Panc1 (cell line): ENCODE measurements around the gene MAP1S. TPM values are rescaled to one million over a fixed set of nuclear protein-coding genes. Genes with fewer than 3 reads are reported as not detected.

Experiments
- ATAC-seq: fragments of 200-7000 bp; cut with Tn5 transposase; 2 replicates; pipeline ENCODE4 v1.9.1; 2020; ENCODE audit warnings: mild to moderate bottlenecking, moderate library complexity
- BruUV-seq: library from RNA; stranded (reverse); fragments of 400-500 nt; replicated peaks from 2 replicates; lab custom pipeline; 2021; lab: Mats Ljungman, UMichigan
- CTCF ChIA-PET: fragments of 300-600 bp; sonication (Branson Sonifier 250); formaldehyde crosslinking; loops from one replicate; lab custom pipeline; 2022; ENCODE audit warnings: antibody characterized with exemption; lab: Charles Lee
- POLR2A ChIA-PET: fragments of 300-600 bp; sonication (Branson Sonifier 250); formaldehyde crosslinking; loops from one replicate; lab custom pipeline; 2022; ENCODE audit warnings: antibody characterized with exemption; lab: Charles Lee
- DNase-seq: peaks from one replicate; pipeline ENCODE4 v3.0.0-alpha.2; 2010; ENCODE audit warnings: low read depth, low spot score
- H3K27ac ChIP-seq: 2 replicates; pipeline ENCODE4 v1.5.1; 2011; ENCODE audit warnings: mild to moderate bottlenecking, low read length, inconsistent platforms
- H3K27me3 ChIP-seq: fragments of 200-500 bp; sonication (Bioruptor generic); 2 replicates; pipeline ENCODE4 v1.6.0; 2014; ENCODE audit warnings: low read length, inconsistent platforms; ENCODE audit not compliant: control insufficient read depth, insufficient read depth
- H3K36me3 ChIP-seq: fragments of 200-500 bp; sonication (Bioruptor generic); 2 replicates; pipeline ENCODE4 v1.5.1; 2014; ENCODE audit warnings: inconsistent platforms, mild to moderate bottlenecking, low read length, moderate library complexity; ENCODE audit not compliant: control insufficient read depth, insufficient read depth
- H3K4me1 ChIP-seq: 2 replicates; pipeline ENCODE4 v1.5.1; 2011; ENCODE audit warnings: inconsistent platforms, mild to moderate bottlenecking, low read length, moderate library complexity; ENCODE audit not compliant: control insufficient read depth, insufficient read depth
- H3K4me3 ChIP-seq, 2 experiments: 2 replicates each; pipeline ENCODE4 v1.5.1; 2011 to 2012; ENCODE audit warnings: low read depth in 2 of 2, low read length in 2 of 2, mild to moderate bottlenecking in 2 of 2, inconsistent platforms in 1 of 2, moderate library complexity in 1 of 2
- H3K9me3 ChIP-seq: fragments of 200-500 bp; sonication (Bioruptor generic); 2 replicates; pipeline ENCODE4 v1.5.1; 2014; ENCODE audit warnings: low read depth, mild to moderate bottlenecking, inconsistent platforms, low read length, moderate library complexity; ENCODE audit not compliant: control insufficient read depth, insufficient read depth
- POLR2AphosphoS5 ChIP-seq: IDR thresholded peaks from 2 replicates; pipeline ENCODE4 v1.6.1; 2012; ENCODE audit warnings: mild to moderate bottlenecking, low read depth, low read length, moderate library complexity
- REST ChIP-seq, 2 experiments: IDR thresholded peaks; 2 replicates each; pipeline ENCODE4 v1.6.1; 2011 to 2012; ENCODE audit warnings: low read depth in 2 of 2, control low read depth in 1 of 2, low read length in 1 of 2, mild to moderate bottlenecking in 1 of 2, moderate library complexity in 1 of 2; ENCODE audit not compliant: insufficient read depth in 1 of 2
- SIN3A ChIP-seq: IDR thresholded peaks from 2 replicates; pipeline ENCODE4 v1.6.1; 2012; ENCODE audit warnings: low read depth, mild to moderate bottlenecking, low read length, moderate library complexity, borderline replicate concordance; ENCODE audit not compliant: insufficient read depth
- TCF7L2 ChIP-seq: IDR thresholded peaks from 2 replicates; pipeline ENCODE4 v1.6.1; 2011; ENCODE audit warnings: mild to moderate bottlenecking, low read depth, low read length, inconsistent platforms
- in situ Hi-C: cut with HindIII; loops from 2 replicates; pipeline ENCODE4 v1.10.0; 2016; ENCODE audit warnings: low sequenced_read_pairs, low pct_unique_long_range_greater_than_20kb
- intact Hi-C: fragments of 100-400 bp; cut with micrococcal nuclease; formaldehyde crosslinking; loops from one replicate; pipeline ENCODE4 v1.10.0; 2022; ENCODE audit not compliant: unreplicated experiment
- total RNA-seq: library from RNA; stranded (reverse); gene quantifications from one replicate; pipeline ENCODE4 v1.2.1, GENCODE V29; 2021; ENCODE audit not compliant: unreplicated experiment
- TF ChIP-seq, protein P1 (sequence below): fragments of 450-650 bp; IDR thresholded peaks from 2 replicates; pipeline ENCODE4 v1.5.1; 2017; ENCODE audit warnings: mild to moderate bottlenecking

MAP1S gene
- total RNA-seq, 1 experiment from 2014 or later: 56.6 TPM

DNA sequence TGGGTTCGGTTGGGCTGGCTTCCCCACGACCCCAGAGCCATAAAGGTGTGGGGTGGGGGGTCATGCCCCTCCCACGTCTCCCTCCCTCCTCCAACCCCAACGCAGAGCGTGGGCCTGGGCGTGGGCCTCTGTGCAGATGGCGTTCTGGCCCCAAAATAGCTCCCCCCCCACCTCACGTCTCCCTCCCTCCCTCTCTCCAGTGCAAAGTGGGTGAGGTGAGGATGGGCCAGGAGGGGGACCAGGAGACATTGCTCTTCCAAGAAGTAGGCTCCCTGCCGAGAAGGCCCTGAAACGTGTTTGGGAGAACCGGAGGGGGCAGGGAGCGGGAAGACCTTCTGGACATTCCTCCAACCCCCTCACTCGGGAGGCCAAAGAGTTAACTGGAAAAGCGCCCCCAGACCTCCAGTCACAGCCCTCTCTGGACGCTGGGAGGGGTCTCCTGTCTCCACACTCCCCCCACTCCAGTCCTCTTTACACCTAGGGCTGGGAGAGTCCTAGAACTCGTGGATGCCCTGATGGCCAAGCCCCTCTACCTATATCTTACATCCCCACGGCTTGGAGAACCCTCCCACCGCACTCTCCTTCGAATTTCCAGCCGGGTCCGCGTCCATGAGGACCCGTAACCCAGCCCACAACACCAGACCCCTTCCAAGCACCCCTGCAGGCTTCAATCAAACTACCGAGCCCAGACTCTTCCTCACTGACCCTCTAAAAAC, 32.0 kb upstream of the MAP1S start:
- peak overlapping the region in 1 of 2 experiments; percentile 11; a peak in 1 of 4 replicates for H3K4me3 ChIP-seq
- no peak overlapping the region for H3K27ac ChIP-seq
- in situ Hi-C loops: no loop called here
- CTCF ChIA-PET: no interaction called here
- intact Hi-C loops: no loop called here
- TF ChIP-seq SIN3A (no peak), REST (IDR thresholded peaks at IDR 0.05; ENCODE audit: insufficient read depth in 1 of 2, low read depth in 2 of 2, low read length in 1 of 2) (no peak), TCF7L2 (no peak), POLR2AphosphoS5 (no peak)
- TF ChIP-seq, protein P1, sequence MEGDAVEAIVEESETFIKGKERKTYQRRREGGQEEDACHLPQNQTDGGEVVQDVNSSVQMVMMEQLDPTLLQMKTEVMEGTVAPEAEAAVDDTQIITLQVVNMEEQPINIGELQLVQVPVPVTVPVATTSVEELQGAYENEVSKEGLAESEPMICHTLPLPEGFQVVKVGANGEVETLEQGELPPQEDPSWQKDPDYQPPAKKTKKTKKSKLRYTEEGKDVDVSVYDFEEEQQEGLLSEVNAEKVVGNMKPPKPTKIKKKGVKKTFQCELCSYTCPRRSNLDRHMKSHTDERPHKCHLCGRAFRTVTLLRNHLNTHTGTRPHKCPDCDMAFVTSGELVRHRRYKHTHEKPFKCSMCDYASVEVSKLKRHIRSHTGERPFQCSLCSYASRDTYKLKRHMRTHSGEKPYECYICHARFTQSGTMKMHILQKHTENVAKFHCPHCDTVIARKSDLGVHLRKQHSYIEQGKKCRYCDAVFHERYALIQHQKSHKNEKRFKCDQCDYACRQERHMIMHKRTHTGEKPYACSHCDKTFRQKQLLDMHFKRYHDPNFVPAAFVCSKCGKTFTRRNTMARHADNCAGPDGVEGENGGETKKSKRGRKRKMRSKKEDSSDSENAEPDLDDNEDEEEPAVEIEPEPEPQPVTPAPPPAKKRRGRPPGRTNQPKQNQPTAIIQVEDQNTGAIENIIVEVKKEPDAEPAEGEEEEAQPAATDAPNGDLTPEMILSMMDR: no peak
- peaks cover 4% of the 10 kb centered on the region; the same call in 1 of the 2 replicates for H3K36me3 ChIP-seq
- ATAC-seq (no peak), DNase-seq (no peak)
- H3K9me3 ChIP-seq: no peaks in the 10 kb centered on the region
- H3K27me3 ChIP-seq: no peaks in the 10 kb centered on the region
- 0 out of 2 replicates have a peak, but pooled peaks cover 2% of the 10 kb centered on the region for H3K4me1 ChIP-seq
- POLR2A ChIA-PET: no interaction called here
- no TSS peak for BruUV-seq

GRCh38 chr19:17687857-17688784, 31.2 kb upstream of the MAP1S start, which contains the start of gene UNC13A:
Gene UNC13A (minus strand): TSS chr19:17688354. CDS start chr19:17688199, 155 bp downstream.
- Histone ChIP-seq H3K36me3 (peaks cover 4% of the 10 kb centered on the region; the same call in 1 of the 2 replicates), H3K27me3 (no peaks in the 10 kb centered on the region), H3K4me1 (0 out of 2 replicates have a peak, but pooled peaks cover 2% of the 10 kb centered on the region), H3K27ac (no peak within 1 kb of the TSS), H3K4me3 (peak within 1 kb of the TSS in 1 of 2 experiments; percentile 11; a peak in 1 of 4 replicates), H3K9me3 (no peaks in the 10 kb centered on the region)
- BruUV-seq: no TSS peak
- in situ Hi-C loops (no loop called here), intact Hi-C loops (no loop called here)
- ChIA-PET CTCF (interaction anchor here (0.6 kb wide), 2 partner anchors 85 to 283 kb away, joined by 3 to 5 read pairs; partner anchors contain the start of gene BST2), POLR2A (interaction anchor here (0.8 kb wide), 1 partner anchor 10 kb away, joined by 3 read pairs; no protein-coding TSS in a partner anchor)
- ATAC-seq (peak; percentile 83), DNase-seq (no peak)
- TF ChIP-seq SIN3A: no peak
- no peak for TF ChIP-seq POLR2AphosphoS5
- peak; percentile 88 to 95 for TF ChIP-seq REST (IDR thresholded peaks at IDR 0.05; ENCODE audit: insufficient read depth in 1 of 2, low read depth in 2 of 2, low read length in 1 of 2)
- TF ChIP-seq TCF7L2: no peak
